PC-9 (cell line): ENCODE measurements around the gene SIGLEC11.

Experiments
- EZH2 ChIP-seq: fragments of 200-600 bp; sonication (generic); IDR thresholded peaks from 2 replicates; pipeline ENCODE4 v1.8.0; 2017; ENCODE audit warnings: antibody characterized with exemption, low read depth
- TF ChIP-seq, protein P1 (sequence below): fragments of 200-600 bp; sonication (generic); conservative IDR thresholded peaks from 2 replicates; pipeline ENCODE4 v1.6.1; 2017; ENCODE audit warnings: mixed run types, antibody characterized with exemption, mild to moderate bottlenecking, moderate library complexity

DNA sequence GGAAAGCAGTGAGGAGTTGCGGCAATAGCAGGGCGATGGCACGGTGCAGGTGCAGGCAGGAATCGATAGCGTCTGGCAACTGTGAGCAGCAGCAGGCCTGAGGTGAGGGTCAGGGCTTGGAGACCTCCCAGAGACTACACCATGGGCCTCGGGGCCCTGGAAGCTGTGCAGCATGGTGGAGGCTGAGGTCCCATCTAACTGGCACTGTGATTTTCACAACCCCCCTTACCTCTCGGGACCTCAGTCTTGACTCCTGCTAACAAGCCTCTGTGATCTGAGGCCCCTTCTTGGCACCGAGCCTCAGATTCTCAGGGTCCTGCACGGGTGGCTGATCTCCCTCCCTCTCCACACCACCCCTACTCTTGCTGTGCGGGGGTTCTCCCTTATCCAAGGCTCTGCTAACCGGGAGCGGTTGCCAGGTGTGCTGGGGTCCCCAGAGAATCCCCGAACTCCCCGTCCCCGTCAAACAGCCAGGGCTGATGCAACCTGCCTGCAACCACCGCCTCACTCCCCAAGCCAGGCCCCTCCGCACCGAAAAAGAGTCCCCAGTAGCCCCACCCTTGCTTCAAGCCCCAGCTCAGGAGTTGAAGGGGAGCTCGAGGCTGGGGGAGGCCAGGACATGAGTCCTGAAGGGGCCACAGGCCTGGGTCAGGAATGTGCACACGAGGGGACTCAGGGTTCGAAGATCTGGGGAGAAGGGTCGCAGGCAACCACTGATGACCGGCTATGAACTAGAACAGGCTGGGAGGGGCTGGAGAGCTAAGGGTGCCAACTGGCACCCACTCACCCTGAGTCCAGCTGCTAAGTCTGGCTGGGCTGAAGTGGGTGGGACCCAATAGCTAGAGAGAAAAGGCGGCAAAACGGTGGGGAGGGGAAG, 36.7 kb downstream of the SIGLEC11 start:
- TF ChIP-seq, protein P1, sequence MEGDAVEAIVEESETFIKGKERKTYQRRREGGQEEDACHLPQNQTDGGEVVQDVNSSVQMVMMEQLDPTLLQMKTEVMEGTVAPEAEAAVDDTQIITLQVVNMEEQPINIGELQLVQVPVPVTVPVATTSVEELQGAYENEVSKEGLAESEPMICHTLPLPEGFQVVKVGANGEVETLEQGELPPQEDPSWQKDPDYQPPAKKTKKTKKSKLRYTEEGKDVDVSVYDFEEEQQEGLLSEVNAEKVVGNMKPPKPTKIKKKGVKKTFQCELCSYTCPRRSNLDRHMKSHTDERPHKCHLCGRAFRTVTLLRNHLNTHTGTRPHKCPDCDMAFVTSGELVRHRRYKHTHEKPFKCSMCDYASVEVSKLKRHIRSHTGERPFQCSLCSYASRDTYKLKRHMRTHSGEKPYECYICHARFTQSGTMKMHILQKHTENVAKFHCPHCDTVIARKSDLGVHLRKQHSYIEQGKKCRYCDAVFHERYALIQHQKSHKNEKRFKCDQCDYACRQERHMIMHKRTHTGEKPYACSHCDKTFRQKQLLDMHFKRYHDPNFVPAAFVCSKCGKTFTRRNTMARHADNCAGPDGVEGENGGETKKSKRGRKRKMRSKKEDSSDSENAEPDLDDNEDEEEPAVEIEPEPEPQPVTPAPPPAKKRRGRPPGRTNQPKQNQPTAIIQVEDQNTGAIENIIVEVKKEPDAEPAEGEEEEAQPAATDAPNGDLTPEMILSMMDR = no peak
- no peak for TF ChIP-seq EZH2
